GM21390 (cell line): ENCODE results near the gene RBM4.
A peak's percentile ranks its signal among the peaks of the same experiment; 100 is the strongest.
"Not testable (repeated sequence)": the region's sequence is repeated elsewhere in the genome, so short reads cannot be mapped to it uniquely, and the experiment has no call there.

Source experiments
- ATAC-seq: cut with Tn5 transposase; IDR thresholded peaks from one replicate; pipeline ENCODE4 v1.9.1; 2021; ENCODE audit not compliant: unreplicated experiment

RBM4 gene

DNA sequence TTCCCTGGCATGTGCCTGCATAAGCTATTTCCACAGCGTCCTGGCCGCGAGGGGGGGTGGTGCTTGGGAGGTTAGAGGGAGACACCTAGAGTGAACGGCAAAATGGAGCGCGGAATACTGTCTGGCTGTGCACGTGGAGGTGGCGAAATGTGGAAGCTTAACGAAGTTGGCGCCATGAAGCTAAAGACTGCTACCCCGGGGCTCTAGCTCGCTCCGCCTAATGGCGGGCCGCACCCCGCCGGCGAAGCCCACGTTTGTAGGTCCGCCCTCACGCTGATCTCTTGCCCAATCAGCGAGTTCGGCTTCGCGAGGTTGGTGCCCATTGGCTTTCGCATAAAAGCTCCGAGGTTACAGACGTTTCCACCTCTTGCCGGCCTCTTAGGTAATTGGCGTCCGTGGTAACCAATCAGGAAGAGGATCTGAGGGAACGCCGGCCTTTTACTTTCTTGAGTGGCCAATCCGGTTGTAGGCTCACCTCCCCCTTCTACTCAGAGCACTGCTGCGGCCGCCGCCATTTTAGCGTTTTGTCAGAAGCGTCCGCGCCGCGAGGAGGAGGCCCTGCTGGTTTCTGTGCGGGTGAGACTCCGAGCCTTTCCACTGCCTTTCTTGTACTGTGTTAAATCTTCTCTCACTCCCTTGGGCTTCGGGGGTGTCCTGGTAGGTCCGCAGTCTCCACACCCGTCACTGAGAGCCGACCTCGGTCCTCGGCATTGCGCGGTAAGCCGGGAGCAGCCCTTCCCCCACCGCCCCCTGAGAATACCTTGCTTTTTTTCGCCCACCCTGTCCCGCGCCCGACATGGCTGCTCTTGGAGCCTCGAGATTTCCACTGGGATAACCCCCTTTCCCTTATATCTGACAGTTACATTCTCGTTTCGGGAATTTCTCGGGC lies at the start of gene RBM4:
TSS of gene RBM4 (plus strand) at position 527 of the 889 bp plus-strand sequence. CDS start 1,009 bp downstream, outside the sequence.
- peak; percentile 94 for ATAC-seq

DNA sequence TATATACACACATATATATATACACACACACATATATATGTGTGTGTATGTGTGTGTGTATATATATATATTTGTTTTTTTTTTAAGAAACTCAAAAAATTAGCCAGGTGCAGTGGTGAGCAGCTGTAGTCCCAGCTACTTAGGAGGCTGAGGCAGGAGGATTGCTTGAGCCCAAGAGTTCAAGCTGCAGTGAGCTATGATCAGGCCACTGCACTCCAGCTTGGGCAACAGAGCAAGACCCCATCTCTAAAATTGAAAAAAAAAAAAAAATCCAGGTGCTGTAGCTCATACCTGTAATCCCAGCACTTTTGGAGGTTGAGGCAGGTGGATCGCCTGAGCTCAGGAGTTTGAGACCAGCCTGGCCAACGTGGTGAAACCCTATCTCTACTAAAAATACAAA lies 49.2 kb upstream of the RBM4 start:
- ATAC-seq = not testable (repeated sequence)

- ATAC-seq = no peak
These were observed 48.4 kb upstream of the RBM4 start for GRCh38 chr11:66589996-66590675.

DNA sequence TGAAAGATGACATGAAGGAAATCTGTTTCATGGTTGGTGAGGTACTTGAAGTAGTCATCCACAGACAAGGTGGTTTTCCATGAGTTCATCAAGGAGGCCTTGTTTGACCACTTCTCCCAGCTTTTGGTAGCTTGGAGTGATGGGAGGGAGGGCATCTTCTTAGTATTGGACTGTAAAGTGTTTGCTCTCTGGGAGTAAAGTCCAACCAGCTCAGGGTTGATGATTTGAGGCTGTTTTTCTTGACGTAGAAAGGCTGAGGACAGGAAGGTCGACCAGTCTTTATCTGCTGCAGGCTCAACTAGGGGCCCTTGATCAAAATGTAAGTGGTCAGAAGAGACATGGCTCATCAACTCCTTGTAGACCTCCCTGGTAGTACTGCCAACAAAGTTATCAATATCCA lies 47.3 kb upstream of the RBM4 start:
- no peak for ATAC-seq

GRCh38 chr11:66592457-66593302 lies 45.8 kb upstream of the RBM4 start, which contains the start of the genes CCDC87 and CCS:
TSS of gene CCDC87 (minus strand) at chr11:66593063. CDS start at chr11:66593015, 48 bp downstream.
TSS of gene CCS (plus strand) at chr11:66593185. CDS start at chr11:66593262, 77 bp downstream.
- peak; percentile 91 for ATAC-seq

GRCh38 chr11:66593303-66593635 lies 45.2 kb upstream of the RBM4 start:
- peak; percentile 4 for ATAC-seq

- no peak for ATAC-seq
These were observed 44.9 kb upstream of the RBM4 start for GRCh38 chr11:66593650-66594049.

- no peak for ATAC-seq
These were observed 43.1 kb upstream of the RBM4 start for GRCh38 chr11:66595245-66595904.

DNA sequence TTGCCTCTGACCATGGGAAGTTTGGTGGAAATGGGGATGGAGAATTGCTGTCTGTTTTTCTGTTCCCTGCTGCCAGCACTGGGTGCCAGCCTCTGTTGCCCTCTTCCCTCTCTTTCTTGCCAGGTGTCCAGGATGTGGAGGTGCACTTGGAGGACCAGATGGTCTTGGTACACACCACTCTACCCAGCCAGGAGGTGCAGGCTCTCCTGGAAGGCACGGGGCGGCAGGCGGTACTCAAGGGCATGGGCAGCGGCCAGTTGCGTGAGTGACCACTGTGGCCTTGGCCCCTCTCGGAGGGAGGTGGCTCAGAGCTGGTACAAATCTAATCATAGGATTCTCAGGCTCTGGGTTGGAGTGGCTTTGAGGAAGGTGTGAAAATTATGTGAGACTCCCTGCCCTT lies 39.5 kb upstream of the RBM4 start:
- ATAC-seq = no peak

DNA sequence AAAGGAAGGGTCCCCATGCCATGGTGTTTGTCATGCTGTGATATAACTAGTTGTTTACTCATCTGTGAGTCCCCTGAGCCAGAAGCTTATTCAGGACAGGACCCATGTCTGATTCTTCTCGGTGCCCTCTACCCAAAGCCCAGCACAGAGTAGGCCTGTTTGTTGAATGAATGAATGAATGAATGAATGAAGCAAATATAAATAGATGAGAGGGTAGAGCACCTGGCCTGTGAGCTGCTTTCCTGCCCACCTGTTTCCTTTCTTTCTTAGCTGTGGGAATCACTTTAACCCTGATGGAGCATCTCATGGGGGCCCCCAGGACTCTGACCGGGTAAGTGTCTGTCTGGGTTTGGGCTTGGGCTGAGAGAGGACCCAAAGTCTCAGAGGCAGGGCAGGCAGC lies 38.3 kb upstream of the RBM4 start:
- no peak for ATAC-seq

- no peak for ATAC-seq
These were observed 37.8 kb upstream of the RBM4 start for GRCh38 chr11:66600631-66601233.

DNA sequence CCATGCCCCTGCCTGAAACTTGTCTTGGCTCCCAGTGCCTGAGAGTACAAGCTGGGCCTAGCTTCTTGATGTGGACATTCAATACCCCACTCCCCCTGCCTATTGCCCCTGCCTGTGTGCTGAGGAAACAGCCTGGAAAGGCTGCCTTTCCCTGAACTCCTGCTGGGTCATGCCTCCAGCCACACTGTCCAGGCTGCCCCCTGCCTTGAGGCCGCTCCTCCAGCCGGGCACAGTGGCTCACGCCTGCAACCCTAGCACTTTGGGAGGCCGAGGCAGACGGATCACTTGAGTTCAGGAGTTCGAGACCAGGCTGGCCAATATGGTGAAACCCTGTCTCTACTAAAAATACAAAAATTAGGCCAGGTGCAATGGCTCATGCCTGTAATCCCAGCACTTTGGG lies 35.4 kb upstream of the RBM4 start:
- no peak for ATAC-seq

- no peak for ATAC-seq
These were observed 34.3 kb upstream of the RBM4 start for GRCh38 chr11:66604155-66604554.

- not testable (repeated sequence) for ATAC-seq
These were observed 31.9 kb upstream of the RBM4 start for GRCh38 chr11:66606608-66607007.

GRCh38 chr11:66607126-66607834 lies 31.2 kb upstream of the RBM4 start:
- no peak for ATAC-seq

GRCh38 chr11:66609721-66610617 lies 28.5 kb upstream of the RBM4 start:
- ATAC-seq = no peak

DNA sequence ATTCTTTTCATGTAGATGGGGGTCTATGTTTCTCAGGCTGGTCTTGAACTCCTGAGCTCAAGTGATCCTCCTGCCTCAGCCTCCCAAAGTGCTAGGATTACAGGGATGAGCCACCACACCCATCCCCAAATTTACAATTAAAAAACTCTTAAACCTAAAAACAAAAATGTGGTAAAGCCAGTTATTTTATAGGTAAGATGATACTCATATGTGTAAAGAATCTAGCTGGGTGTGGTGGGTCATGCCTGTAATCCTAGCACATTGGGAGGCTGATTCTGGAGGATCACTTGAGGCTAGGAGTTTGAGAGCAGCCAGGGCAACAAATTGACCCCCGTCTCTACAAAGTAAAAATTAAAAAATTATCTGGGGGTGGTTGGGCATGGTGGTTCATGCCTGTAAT lies 26.0 kb upstream of the RBM4 start:
- no peak for ATAC-seq

- ATAC-seq = no peak
These were observed 24.4 kb upstream of the RBM4 start for GRCh38 chr11:66614073-66614472.
